Stimulated activated CD8-positive, alpha-beta memory T cell treated with anti-CD3 and anti-CD28 coated beads, Interleukin-2, amount 100 ng/mL, for 48 hours (primary cell): ENCODE measurements around the gene GXYLT2.

Experiments used
- DNase-seq, 2 donors: peaks; one replicate each; pipeline ENCODE4 v3.0.0-alpha.2; 2020; ENCODE audit warnings: low read depth in 2 of 2

The GXYLT2 gene

DNA sequence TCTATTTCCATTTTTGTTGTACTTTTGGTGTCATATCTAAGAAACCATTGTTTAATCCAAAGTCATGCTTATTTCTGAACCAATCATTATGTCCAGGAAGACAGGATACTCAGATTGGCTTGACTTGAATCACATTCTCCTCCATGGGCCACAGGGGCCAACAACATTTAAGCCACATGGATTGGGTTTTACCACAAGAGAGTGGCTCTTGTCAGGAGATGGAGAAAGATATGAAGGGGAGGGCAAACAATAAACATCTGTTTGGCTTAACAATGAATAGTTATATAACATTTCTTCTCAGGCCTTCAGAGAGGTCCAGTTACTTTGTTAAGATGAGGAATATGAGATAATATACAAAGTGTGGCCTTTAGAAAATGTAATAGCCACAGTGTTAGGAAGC, 44.6 kb downstream of the GXYLT2 start:
- DNase-seq, result no peak

DNA sequence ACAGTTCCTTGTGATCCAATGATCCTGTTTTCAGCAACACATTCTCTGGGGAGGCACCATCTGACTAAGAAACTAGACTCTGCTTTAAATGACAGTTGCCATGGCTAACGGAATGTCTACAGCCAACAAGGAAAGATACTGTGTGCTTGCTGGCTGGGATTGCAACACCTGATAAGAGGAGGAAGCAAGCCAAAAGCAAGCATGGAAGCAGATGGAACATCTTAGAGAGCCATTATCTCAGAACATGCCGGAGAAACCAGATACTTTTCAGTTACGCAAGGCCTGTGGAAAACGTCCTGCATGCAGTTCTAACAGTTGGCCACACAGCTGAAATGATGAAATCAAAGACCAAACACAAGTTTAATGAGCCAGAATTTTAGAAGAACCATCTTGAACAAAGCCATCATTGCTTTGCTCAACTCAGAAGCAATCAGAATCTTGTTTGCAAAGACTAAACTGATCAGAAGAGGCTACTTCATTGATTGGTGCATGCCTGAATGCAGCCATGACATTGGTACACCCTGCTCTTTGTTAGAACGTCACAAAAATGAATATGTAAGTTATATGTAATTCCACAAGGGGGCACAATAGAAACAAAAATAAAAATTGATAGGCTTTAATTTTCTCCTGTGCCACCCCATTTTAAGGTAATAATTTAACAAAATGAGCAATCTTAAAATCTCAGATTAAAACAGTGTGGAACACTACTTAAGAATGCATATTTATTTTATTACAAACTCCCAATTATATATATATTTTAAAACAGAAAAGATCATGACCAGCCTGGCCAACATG, 50.8 kb downstream of the GXYLT2 start:
- no peak for DNase-seq

DNA sequence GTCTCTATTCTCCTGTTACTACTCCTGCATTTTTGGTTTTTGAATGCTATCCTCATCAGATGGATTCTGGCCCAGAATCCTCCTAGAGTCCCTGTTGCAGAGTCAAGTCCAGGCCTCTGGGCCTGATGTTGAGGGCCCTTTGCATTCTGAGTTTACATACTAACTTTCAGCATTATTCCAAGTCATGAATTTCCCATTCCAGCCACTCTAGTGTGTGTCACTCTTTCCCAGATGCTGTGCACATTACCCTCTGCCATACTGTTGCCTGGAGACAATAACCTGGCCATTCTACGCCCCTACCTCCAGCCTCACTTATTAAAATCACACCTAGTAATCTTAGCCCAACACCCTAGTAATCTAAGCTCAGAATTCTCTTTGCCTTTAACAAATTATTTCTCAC, 53.4 kb downstream of the GXYLT2 start:
- no peak for DNase-seq

DNA sequence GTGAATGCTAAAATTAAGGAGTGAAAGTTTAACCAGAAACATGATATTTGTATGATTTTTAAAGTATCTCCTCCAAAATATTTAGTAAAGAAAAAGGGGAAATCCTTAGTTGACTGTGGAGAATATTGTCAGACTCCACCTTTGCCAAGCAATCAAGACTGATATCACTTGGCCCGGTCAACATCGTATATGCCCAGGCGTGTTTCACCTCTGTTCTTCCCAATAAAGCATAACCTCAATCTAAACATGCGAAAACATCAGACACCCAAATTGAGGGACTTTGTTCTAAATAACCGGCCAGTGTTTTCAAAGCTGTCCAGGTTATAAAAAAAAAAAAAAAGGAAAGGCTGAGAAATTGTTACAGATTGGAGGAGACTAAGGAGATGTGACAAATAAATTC, 54.6 kb downstream of the GXYLT2 start:
- no peak for DNase-seq

- no peak for DNase-seq
Observed at GRCh38 chr3:72944696-72945095, 56.9 kb downstream of the GXYLT2 start.

DNA sequence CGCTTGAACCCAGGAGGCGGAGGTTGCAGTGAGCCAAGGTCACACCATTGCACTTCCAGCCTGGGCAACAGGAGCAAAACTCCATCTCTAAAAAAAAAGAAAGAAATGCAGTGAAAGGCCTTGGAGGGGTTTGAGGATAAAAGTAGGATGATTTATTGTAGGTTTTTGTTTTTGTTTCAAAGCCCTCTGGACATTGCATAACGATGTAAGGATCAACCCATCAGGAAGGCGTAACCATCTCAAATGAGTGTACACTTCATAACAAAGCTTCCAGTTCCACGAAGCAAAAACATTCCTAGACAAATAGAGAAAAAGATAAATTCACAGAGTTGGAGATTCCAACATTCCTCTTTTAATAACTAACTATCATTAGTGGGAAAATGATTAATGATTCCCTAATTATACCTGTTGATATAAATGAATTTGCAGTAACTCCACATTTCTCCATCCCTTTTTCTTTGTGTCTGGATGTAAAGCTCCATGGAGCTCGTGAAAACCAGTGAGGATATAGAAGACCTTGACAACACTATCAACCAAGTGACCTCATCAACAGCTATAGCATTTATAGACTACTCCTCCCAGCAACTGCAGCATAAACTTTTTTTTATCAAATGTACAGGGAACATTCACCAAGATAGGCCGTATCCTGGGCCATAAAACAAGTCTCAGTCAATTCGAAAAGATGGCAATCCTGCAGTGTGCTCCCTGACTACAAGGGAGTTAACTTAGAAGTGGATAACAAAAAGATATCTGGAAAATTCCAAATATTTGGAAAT, 60.1 kb downstream of the GXYLT2 start:
- no peak for DNase-seq

DNA sequence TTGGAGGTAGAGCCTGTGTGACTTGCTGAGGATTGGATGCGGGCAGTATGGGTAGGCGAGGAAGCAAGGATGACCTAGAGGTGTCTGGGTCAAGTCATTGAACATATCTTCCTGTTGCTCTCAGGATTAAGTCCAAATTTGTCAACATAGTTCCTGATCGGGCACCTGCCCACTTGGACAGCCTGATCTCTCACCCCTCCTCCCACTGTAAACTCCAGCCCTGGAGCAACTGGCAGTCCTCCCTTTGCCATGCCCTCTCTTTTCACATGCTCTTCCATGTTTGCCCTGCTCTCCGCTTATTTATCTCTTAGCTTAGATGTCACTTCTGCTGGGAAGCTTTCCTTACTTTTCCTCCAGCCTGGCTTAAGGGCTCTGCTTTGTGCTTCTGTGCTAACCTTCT, 61.2 kb downstream of the GXYLT2 start:
- DNase-seq, result no peak

- no peak for DNase-seq
Observed at GRCh38 chr3:72950372-72950771, 62.5 kb downstream of the GXYLT2 start.

GRCh38 chr3:72950801-72951200, 63.0 kb downstream of the GXYLT2 start:
- no peak for DNase-seq

DNA sequence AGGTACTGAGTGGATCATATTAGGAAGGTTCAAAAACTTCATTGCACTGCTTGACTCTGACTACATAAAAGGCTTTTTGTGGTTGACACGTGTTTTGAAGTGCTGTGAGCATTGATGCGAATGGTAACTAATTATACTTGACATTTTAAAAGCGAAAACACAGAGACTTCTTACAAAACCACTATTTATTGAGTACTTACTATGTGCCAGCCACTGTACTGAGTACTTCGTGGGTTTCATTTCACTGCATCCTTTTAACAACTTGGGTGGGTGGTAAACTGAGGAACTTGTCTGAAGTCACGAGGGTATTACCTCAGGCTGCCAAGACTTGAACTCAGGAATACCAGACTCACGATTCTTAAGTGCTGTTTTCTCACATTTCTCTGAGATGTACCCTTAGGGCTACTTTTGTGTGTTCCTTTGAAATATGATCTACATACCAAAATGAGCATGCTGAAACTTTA, 63.4 kb downstream of the GXYLT2 start:
- DNase-seq, result no peak

GRCh38 chr3:72953325-72953956, 65.6 kb downstream of the GXYLT2 start:
- no peak for DNase-seq

DNA sequence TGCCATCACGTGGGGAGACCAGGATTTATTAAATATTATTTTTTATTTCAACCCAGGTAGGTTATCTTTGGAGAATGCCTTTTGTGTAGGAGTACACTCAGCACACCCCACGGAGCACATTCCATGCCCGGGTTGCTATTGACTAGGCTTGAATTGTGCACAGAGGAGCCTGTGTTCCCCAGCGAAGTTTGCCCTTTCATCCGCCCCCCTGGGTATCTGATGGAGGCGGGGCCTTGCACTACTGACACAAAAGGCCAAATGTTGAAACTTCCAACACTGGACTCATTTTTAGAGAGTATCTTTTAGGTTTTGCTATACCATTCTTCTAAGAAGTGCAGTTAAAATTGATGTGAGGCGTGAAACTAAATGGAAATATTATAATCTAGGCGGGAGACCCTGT, 69.5 kb downstream of the GXYLT2 start:
- DNase-seq, result no peak

- DNase-seq, result no peak
Observed at GRCh38 chr3:72959336-72959735, 71.5 kb downstream of the GXYLT2 start.

- no peak for DNase-seq
Observed at GRCh38 chr3:72960812-72961518, 73.1 kb downstream of the GXYLT2 start.

DNA sequence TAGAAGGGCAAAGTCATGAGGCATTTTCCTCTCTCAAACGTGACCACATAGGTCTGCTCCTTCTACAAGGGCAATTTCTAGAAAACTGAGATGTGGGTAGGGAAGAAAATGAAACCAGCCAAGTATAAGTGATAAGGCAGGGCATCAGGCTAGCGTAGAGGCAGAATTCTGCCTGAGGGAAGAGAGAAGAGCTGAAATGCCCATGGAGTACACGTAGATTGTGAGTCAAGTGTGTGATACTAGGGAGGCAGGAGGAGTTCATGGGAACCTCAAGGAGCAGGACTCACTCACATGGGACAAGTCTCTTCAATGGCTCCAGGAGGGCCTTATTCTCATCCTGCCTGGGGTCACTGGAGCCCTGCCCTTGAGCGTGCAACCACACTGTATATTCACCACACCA, 73.9 kb downstream of the GXYLT2 start:
- no peak for DNase-seq

DNA sequence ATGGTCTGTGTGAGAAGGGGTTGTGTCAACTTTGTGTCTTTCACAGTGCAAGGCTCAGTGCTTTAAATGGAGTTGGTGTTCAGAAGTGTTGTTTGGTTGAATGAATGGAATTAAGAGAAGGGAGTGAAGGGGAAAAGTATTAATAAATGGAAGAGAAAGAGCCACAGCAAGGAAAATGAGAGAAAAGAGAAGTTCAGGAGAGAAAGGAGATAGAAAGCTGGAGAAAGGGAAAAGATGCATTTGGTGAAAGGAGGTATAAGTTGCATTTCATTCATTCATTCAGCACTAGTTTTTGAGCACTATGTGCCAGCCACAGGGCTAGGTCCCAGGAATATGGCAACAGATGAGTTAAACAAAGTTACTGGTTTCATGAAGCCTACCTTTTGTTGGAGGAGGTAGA, 74.5 kb downstream of the GXYLT2 start:
- no peak for DNase-seq

DNA sequence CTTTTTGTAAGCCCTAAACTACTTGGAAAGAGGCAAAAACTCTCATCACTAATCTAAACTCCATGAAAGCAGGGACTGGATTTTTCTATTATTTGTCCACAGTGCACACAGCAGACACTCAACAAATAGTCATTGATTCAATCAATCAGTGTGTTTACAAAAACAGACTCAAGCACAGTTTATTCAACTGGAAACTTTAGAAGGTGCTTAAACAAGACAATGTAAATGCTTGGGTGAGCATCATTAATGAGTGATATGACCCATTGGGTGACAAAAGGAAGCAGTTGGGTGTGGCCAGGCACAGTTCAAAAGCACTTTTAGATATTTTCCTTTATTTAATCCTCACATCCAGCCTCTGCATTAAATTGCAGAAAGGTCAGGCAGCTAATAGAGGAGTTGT, 76.8 kb downstream of the GXYLT2 start:
- no peak for DNase-seq

- no peak for DNase-seq
Observed at GRCh38 chr3:72968266-72968664, 80.4 kb downstream of the GXYLT2 start.

DNA sequence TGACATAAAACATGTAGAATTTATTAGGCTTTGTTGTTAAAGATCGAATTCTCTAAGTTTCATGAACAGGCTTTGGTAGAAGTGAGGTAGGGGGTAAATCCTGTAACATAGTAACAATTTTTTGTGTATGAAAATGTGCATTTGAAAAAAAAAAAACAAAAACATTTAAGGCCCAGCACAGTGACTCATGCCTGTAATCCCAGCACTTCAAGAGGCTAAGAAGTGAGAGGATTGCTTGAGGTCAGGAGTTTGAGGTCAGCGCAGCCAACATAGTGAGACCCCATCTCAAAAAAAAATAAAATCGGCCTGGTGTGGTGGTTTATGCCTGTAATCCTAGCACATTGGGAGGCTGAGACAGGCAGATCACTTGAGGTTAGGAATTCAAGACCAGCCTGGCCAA, 81.9 kb downstream of the GXYLT2 start:
- no peak for DNase-seq

DNA sequence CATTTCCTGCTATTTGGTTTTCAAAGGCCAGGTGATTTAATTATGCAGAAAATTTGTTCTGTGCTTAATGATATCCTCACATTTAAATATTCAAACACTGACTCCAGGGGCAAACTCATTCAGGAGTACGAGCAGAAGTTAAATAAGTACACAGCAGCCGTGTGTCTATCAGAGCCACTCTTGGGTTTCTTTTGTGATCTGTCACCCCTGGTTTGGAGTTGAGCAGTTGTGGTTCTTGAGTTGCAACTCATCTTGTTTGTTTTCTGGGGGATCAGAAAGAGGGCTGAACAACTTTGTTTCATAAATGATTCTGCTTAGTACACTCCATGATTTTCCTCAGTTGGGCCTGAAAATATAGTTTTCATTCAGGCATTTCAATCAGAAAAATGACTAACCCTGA, 83.1 kb downstream of the GXYLT2 start:
- DNase-seq, result no peak

- no peak for DNase-seq
Observed at GRCh38 chr3:72972706-72973030, 84.8 kb downstream of the GXYLT2 start.

DNA sequence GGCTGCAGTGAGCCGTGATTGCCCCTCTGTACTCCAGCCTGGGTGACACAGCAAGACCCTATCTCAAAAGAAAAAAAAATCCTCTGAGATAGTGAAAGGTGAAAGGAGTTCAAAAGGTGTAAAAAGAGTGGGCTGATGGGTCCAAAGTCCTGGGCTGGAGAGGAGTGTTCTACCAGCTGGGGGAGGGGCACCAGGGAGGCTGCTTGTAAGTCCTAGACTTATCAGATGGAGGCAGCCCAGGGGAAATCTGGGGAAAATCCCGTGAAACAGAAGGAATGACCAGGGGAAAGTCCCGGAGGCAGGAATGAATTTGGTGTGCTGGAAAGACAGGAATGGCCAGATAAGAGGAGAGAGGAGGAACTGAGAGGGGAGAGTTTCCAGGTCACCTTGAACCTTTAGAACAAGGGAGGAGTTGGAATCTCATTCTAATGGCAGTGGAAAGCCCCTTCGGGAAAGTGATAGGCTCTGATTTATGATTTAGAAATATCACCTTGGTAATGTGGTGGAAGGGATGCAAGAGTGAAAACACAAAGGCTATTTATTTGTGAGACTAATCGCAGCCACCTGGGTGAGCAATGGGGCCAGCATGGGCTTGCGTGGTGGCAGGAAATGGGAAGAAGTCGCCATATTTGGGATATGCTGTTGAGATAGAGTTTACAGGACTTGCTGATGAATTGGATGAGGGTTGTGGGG, 85.3 kb downstream of the GXYLT2 start:
- DNase-seq, result no peak
